HG03103 (cell line): Measurements from ENCODE around the gene SAA4.
"Not testable (repeated sequence)": the region's sequence is repeated elsewhere in the genome, so short reads cannot be mapped to it uniquely, and the experiment has no call there.

Experiments
- ATAC-seq: cut with Tn5 transposase; IDR thresholded peaks from one replicate; pipeline ENCODE4 v1.9.1; 2021; ENCODE audit warnings: low read depth; ENCODE audit not compliant: unreplicated experiment

Gene SAA4

DNA sequence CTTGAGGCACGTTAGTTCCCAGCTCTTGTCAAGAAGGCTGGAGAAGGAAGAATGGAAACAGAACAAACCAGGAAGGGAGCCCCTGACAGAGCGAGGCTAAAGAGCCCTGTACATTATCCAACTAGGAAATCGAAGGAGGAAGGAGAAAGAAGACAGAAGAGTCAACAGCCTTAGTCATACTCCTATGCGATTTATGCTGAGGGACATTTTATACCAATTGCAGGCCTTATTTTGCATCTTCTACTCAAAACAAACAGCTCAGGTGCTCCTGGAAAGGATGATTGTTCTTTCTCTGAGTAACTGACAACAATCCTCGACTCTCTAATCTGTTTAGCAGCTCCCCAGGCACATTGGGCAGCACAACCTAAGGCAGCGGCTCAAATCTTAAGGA is 10.6 kb upstream of the SAA4 start:
- ATAC-seq, result not testable (repeated sequence)

DNA sequence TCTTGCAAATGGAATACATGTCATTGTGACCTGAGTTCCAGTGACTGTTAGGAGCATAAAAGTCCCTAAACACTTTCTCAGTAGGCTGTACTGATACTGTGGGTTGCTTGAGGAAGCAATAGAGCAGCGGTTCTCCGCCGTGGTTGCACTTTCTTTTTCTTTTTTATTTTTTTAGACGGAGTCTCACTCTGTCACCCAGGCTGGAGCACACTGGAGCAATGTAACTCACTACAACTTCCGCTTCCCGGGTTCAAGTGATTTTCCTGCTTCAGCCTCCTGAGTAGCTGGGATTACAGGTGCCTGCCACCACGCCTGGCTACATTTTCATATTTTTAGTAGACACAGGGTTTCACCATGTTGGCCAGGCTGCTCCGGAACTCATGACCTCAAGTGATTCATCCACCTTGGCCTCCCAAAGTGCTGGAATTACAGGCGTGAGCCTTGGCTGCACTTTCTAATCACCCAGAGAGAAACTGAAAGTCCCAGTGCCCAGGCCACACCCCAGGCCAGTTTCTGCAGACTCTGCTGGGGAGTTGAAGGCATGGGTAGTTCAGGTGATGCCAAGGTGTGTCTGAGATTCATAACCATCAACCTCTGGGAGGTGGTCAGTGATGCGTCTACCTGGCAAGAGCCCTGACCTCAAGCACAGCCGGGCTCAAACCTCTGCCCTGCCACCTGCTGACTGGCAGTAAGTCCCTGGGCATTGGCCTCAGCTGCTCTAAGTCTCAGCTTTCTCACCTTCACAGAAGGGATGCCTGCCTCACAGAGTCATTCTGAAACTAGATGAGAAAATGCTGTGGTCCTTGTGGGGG is 10.0 kb upstream of the SAA4 start:
- ATAC-seq, result peak; percentile 76

DNA sequence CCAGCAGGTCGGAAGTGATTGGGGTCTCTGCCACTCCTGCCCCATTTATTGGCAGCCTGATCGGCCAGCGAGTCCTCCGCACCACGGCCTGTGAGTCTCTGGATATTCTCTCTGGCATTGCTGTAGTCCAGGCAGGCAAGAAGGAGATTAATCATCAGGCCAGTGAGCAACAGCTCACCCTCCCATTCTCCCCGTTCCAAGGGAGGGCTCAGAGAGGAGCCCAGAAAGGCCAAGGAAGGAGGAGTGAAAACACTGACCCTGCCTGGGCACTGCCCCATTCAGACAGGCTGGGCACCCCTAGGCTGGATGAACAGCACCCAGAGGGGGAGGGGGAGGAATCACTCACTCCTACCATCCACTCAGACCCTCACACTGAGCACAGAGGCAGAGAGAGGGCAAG is 8.8 kb upstream of the SAA4 start:
- no peak for ATAC-seq

DNA sequence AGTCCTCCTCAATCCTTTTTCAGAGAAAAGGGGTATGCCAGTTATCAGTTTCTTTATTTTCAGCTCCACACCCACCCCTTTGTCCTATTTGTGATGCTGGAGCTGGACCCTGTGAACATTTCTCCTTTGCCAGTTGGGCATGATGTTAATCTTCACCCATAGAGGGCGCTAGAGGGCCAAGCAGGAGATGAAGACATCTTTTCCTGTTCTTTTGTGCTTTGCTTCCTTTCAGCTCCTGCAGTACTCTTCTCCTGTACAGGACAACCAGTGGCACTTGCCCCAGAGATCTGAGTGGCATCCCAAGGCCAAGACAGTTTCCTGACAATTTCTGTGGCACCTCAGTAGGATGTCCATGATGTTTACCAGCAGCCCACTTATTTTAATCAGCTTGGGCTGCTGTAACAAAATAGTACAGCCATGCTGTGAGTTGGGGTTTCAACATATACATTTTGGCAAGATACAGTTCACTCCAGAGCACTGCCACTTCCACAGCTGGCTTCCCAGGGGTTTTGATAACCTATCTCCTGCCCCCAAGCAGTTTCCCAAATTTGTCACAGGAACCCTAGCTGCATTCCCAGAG is 7.3 kb upstream of the SAA4 start:
- no peak for ATAC-seq

DNA sequence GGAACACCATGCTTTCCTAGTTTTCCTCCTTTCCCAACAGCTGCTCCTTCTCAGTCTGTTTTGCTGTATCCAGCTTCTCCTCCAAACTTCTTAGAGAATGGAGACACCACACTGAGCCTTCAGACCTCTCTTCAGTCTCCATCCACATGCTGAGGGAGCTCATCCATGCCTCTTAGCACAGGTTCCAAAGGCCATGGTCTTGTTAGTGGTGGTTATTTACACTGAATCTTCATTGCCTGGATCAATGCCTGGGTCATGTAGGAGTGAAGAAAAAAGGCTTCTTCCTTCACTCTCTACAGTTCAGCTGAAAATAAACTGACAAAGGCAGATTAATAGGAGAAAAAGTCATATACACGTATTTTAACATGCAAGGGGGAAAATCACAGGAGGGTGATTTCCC is 3.1 kb upstream of the SAA4 start:
- no peak for ATAC-seq

DNA sequence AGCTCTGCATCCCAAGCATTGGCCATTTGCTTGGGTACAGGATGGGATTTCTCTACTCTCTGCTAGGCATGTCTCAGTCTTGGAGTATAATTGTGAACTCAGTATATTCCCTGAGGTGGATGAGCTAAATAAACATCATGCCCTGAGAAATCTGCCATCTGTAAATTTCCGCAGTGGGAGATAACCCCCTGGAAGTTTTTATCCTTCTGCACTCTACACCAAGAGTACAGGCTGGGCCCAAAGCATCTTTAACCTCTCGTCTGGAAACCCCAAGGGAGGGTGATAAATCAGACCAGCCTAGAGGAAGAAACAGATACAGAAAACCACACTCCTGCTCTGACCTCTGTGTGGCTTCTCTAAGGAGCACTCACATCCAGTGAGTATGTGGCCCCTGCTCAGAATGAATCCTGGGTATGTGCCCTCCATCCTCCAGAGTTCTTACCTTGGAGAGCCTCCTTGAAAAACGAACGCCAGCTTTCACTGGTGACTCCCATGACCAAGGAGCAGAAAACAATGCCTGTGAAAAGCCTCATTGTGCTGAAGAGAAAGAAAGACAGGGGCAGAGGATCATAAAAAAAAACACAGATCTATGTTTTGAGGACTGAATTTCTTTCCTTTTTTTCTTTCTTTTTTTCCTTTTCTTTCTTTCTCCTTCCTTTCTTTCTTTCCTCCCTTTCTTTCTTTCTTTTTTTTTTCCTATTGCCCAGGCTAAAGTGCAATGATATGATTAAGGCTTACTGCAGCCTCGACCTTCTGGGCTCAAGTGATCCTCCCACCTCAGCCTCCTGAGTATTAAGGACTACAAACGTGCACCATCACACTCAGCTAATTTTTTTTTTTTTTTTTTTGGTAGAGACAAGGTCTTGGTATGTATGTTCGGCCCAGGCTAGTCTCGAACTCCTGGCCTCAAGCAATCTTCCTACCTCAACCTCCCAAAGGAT is 938 bp downstream of the SAA4 start:
- ATAC-seq, result no peak

DNA sequence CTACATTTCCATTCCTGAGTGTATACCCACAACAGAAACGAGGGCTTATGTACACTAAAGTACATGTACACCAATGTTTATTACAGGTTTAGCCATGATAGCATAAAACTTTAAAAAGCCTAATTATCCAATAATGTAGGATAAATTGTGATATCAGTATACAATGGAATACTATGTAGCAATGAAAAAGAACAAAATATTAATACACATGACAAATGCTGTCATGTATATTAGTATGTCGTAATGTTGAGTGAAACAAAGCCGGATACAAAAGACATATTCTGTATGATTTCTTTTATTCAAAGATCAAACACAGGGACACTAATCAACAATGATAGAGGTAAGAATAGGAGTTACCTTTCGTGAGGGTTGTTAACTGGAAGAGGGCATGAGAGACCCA is 2.7 kb downstream of the SAA4 start:
- no peak for ATAC-seq

DNA sequence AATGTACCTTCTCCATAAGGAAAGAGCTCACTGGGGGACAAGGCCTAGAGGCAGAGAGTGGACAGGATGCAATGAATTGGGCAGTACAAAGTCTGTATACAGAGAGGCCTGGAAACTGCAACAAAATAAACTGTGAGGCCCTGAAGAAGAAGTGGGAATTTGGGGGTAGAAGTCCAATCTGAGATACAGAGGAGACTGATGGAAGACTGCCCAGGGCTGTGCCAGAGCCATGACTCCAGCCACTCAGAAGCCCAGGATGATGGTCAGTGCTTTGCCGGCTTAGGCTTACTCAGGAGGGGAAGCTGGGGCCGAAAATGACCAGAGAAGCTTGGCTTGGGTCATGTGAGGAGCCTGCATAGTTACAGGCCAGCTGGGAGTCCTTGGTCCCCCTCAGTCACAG is 5.7 kb downstream of the SAA4 start:
- ATAC-seq, result no peak

DNA sequence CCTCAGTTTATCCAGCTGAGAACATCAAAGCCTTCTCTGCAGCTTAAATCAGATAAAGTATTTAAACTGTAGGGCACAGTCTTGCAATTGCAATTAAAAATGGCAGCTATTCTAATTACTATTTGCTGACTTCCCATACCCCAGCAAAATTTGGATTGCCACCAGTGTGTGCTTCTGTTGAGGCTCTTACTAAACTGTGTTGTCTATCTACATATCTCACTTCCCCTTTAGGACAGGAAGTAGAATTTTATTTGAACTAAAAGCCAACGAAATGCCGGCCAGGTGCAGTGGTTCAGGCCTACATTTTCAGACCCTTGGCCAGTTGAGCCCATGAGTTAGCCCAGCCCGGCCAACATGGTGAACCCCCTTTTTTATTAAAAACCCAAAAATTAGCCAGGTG is 7.1 kb downstream of the SAA4 start:
- peak; percentile 90 for ATAC-seq

DNA sequence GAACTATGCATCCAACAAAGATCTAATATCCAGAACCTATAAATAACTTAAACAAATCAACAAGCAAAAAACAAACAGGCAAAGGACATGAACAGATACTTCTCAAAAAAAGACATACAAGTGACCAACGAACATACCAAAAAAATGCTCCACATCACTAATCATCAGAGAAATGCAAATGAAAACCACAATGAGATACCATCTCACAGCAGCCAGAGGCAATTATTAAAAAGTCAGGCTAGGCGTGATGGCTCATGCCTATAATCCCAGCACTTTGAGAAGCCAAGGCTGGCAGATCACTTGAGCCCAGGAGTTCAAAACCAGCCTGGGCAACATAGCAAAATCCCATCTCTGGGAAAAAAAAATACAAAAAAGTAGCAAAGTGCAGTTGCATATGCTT is 10.7 kb downstream of the SAA4 start:
- no peak for ATAC-seq

DNA sequence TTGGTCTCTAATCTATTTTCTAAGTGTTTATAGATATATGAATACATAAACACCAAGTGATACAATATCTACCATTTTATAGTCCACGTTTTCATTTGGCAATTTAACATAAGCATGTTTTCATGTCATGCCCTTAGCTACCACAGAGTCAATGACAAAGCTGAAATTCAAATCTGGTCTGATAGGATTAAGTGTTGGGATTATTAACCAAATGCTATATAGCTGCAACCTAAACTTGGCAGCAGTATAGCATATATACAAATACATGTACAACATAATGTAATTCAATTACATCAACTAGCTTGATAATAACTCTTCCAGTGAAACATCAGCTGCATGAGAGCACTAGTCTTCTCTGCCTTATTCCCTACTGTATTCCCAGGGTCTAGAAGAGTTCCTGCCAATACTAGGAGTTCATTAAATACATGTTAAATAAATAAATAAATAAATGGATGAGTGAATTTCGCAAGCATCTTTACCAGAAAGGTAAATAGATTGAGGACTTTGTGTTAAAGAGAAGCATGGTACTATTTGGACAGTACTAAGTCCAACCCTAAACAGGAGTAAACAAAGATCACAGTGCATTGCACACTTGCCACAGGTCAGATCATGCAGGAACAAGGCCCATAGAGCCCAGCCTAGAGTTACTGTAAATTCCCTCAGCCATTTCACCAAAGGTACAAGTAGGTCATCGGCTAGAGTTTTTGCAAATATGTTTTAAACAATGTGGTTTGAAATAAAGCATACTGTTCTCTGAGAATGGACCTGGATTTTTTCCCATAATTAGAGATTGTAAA is 12.8 kb downstream of the SAA4 start:
- ATAC-seq, result no peak

DNA sequence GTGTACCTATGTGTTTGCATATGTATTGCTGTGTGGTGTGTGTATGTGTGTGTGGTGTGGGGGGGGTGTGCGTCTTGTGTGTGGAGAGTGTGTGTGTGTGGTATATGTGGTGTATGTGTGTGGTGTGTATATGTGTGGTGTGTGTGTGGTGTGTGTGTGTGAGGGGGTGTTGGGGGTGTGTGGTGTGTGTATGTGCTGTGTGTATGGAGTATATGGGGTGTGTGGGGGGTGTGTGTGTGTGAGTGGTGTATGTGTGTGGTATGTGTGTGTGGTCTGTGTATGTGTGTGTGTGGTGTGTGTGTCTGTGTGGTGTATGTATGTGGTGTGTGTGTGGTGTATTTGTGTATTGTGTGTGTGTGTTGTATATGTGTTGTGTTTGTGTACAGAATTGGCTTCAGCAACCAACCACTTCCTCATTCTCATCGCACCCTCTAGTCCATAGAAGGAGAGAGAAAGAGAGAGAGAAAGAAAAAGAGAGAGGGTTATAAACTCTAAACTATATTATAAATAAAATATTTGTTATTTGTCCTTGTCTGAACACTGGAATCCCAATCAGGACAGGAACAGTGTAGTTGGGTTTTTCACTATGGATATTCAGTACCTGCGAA is 13.7 kb downstream of the SAA4 start:
- no peak for ATAC-seq

DNA sequence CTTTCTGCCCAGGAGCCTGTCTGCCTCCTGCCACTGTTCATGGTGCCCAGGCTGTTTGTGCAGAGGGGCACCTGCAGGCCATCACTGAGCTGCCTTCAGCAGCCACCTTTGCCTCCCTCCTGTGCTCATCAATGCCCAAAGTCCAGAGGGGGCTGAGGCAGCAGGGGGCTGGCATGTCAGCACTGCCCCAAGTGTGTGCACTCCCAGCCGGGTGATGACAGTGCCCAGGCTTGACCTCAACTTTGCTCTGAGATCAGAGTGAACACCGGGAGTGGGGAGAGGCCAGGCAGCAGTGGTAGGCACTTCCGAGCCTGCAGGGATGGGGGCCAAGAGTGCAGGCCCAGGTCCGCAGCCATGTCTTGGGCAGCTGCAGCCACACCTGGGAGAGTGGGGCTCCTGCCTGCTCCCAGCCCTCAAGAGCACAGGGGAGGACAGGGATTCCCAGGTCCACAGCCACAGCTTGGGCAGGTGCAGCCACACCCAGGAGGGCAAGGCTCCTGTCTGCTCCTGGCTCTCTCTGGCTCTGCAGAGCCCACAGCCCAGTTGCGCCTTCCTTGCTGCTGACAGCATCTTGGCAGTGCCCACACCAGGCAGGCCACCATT is 15.2 kb downstream of the SAA4 start:
- ATAC-seq, result no peak

DNA sequence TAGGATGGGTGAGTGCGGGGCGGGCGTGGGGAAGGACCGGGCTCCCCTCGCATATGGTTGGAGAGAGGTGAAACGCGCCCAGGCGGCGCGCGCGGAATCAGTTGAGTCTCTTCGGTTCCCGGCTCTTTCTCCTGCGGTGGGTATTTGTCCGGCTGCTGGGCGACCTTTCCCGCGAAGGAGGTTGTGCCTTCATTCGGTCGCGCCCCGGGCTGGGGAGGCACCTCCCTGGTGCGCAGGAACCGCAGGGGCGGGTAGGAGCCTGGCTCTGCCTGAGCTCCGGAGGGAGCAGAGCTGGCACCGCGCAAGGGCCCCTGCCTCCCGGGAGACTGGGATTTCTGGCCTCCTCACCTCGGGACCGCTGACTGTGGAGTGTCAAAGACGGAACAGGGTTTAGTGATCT is 27.5 kb downstream of the SAA4 start:
- ATAC-seq, result no peak

DNA sequence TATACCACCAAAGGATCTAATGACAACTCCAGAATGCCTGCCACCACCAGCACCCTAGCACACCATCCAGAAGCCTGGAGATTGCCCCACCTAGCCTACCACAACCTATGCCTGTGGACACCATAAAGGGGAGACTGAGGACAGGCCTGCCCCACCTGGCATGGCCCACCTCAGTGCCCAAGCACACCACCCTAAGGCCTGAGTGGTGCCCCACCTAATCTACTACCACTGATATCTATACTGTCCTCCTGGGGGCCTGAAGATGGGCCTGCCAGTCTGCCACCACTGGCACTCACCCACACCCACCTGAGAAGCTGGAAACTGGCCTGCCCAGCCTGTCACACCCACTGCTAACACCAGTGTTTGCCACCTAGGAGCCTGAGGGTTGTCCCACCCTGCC is 31.8 kb downstream of the SAA4 start:
- ATAC-seq, result no peak

DNA sequence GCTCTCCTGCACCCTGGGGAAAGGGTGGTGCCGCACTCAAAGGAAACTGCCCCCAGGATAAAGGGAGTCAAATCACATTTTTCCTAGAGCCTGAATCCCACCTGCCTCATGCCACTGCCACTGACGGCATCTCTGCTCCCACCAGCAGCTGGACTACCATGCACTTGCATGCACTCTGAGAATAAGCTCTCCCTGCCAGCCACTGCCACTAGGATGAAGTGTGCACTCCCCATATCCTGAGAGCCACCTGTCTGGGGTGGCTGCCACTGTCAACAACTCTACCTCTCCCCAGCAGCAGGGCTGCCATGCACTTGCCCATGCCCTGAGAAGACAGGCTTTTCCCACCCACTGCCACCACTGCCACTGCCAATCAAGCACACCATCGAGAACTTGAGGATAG is 32.4 kb downstream of the SAA4 start:
- ATAC-seq, result no peak

DNA sequence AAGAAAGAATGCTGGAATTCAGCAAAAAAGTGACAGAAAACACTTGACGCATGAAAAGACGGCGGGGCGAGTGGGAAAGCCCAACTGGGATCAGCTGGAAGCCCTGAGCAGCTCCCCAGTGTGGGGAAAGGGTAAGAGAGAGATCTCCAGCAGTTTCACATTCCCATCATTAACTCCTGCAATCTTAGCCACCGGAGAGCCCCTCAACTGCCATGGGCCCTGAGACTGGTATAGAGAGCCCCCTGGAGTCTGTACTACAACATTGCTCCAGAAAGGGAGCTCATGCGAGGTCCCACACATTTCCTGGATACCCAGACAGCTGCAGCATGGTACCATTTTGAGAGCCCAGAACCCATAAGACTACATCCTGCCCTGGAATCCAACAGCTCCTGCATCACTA is 32.9 kb downstream of the SAA4 start:
- ATAC-seq, result no peak

DNA sequence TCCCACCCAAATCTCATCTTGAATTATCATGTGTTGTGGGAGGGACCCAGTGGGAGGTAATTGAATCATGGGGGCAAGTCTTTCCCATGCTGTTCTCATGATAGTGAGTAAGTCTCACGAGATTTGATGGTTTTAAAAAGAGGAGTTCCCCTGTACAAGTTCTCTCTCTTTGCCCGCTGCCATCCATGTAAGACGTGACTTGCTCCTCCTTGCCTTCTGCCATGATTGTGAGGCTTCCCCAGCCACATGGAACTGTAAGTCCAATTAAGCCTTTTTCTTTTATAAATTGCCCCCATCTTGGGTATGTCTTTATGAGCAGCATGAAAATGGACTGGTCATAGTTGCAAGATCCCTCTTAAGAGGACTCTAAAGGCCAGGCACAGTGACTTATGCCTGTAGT is 38.9 kb downstream of the SAA4 start:
- ATAC-seq, result not testable (repeated sequence)

DNA sequence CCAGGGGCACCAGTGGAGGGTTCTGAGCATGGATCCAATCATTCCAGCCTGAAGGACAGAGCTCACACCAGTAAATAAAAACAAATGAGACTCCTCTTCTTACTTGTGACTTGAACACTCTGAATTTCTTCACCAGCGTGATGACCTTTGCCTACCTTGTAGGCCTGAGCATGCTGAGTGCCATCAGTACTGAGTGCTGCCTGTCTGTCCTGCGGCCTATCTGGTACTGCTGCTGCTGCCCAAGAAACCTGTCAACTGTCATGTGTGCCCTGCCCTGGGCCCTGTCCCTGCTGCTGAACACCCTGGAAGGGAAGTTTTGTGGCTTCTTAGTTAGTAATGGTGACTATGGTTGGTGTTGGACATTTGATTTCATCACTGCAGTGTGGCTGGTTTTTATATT is 40.1 kb downstream of the SAA4 start:
- no peak for ATAC-seq

DNA sequence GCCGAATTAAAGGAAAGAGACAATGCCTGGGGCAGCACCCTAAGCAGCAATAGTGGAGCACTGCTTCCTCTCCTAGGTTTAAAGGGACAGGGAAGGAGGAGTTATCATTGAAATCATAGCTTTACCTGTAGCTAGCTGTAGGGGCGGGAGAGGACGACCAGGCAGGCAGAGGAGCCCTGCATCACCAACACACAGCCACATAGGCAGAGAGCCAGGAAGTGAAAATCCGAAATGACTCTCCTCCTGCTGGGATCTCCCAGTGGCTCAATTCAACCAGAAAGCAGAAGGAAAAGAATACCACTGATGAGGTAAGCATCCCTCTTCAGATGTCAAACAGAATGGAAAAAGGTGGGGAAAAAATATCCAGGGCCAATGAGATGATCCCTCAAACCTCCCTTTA is 43.6 kb downstream of the SAA4 start:
- ATAC-seq, result peak; percentile 58
